ENCODE data around the gene HCFC1. TPM values are rescaled to one million over a fixed set of nuclear protein-coding genes. Genes with fewer than 3 reads are reported as not detected.

Gene HCFC1
- total and polyA plus RNA-seq, 11 donors: 11.8 to 72.6 (median 33.8) TPM

DNA sequence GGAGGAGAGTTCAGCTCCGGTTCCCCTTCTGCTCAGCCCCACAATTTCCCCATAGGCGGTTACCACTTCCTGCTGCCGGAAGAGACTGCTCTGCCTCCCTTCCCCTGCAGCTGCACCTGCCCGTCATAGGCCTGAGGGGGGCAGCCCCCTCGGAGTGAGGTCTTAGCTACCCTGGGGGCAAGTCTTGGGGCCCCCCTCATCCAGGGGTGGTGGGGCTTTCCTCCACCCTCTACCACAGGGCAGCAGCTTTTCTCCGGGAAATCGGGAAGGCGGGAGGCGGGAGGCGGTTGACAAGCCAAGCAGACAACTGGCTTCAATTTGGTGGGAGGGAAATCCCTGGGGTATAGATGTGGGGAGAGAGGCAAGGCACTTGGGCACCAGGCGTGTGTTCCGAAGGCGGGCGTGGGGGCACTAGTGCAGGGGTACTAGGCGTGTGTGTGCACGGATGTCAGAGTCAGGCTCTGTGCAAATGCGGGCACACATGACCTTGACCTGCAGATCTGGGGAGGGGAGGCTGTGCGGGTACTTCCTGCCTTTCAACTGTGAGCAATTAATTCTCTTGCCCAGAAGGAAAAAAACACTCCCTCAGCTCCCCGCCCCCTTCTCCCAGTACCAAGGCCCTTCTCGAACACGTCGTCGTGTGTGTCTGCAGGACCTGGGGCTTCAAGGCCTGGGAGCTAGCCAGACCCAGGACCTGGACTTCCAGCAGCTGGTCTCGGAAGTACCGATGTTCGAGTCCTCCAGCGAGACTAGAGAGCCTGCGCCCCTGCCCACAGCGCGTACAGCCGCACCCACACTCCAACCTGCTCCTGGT lies 44.6 kb downstream of the HCFC1 start:
- WGBS, 4 donors: 10 to 40% (median 27%) methylated on average over 26 to 31 of the region's 31 CpGs
- peak overlapping the region; percentile 22 to 82 (median 62) for H3K4me3 ChIP-seq
- H3K27me3 ChIP-seq: peaks cover 0 to 17% (median 0%) of the 10 kb centered on the region in 9 donors
- TF ChIP-seq POLR2A (IDR thresholded peaks at IDR 0.05) (no peak), CTCF (IDR thresholded peaks at IDR 0.05) (no peak)
- H3K27ac ChIP-seq: peak overlapping the region; percentile 92 to 100 (median 96)
- H3K4me1 ChIP-seq: peaks cover 0 to 65% (median 25%) of the 10 kb centered on the region in 12 donors
- H3K36me3 ChIP-seq: peaks cover 0 to 28% (median 8%) of the 10 kb centered on the region in 9 donors
- DNase-seq: peak; percentile 57 to 76 (median 66)
- intact Hi-C loops (cut with DNase I): loop anchor here in 4 of 10 donors (5.0 to 10.0 kb wide), 3 partner anchors 132 to 202 kb away; partner anchors contain the start of genes IDH3G (in 3 of the 4), SSR4 (in 3 of the 4), ABCD1 (in 1 of the 4) and BCAP31 (in 1 of the 4)
- no peaks in the 10 kb centered on the region for H3K9me3 ChIP-seq
- peak in 3 of 4 donors; percentile 0 to 28 (median 1) for ATAC-seq

DNA sequence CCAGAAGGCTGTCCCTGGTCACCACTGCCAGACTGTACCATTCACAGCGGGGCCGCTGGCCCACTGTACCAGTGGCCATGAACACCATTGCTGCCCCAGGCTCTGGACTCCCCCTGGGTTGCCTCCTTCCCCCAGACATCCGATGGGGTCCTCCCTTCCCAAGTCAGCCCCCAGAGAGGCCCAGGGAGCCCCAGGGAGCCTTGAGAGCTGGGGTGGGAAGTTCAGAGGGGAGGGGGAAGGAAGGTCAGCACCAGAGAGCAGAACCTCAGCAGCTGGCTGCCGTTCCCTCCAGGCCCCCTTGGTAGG lies 45.1 kb downstream of the HCFC1 start:
- ATAC-seq: no peak
- Histone ChIP-seq H3K4me3 (peak overlapping the region in 10 of 12 donors; percentile 17 to 82 (median 51)), H3K27me3 (peaks cover 0 to 20% (median 0%) of the 10 kb centered on the region in 9 donors), H3K27ac (peak overlapping the region; percentile 92 to 100 (median 96)), H3K4me1 (peaks cover 0 to 71% (median 25%) of the 10 kb centered on the region in 12 donors), H3K9me3 (no peaks in the 10 kb centered on the region), H3K36me3 (peaks cover 0 to 23% (median 4%) of the 10 kb centered on the region in 9 donors)
- intact Hi-C loops (cut with DNase I): loop anchor here in 4 of 10 donors (5.0 to 10.0 kb wide), 3 partner anchors 132 to 202 kb away; partner anchors contain the start of genes IDH3G (in 3 of the 4), SSR4 (in 3 of the 4), ABCD1 (in 1 of the 4) and BCAP31 (in 1 of the 4)
- TF ChIP-seq POLR2A (IDR thresholded peaks at IDR 0.05) (no peak), CTCF (IDR thresholded peaks at IDR 0.05) (no peak)
- no peak for DNase-seq
- 20 to 51% (median 37%) methylated on average over 1 to 4 of the region's 4 CpGs for WGBS, 4 donors

- intact Hi-C loops (cut with DNase I): loop anchor here in 4 of 10 donors (5.0 to 10.0 kb wide), 3 partner anchors 131 to 201 kb away; partner anchors contain the start of genes IDH3G (in 3 of the 4), SSR4 (in 3 of the 4), ABCD1 (in 1 of the 4) and BCAP31 (in 1 of the 4)
- ATAC-seq: no peak
- TF ChIP-seq CTCF (IDR thresholded peaks at IDR 0.05) (no peak), POLR2A (IDR thresholded peaks at IDR 0.05) (no peak)
Observed at GRCh38 chrX:153925739-153926551, 45.7 kb downstream of the HCFC1 start, which contains the start of gene ARHGAP4. Gene ARHGAP4 (minus strand): TSS chrX:153926264. CDS start chrX:153926202, 62 bp downstream.

More at GRCh38 chrX:153925739-153926551, 45.7 kb downstream of the HCFC1 start, which contains the start of gene ARHGAP4:
- Histone ChIP-seq H3K36me3 (peaks cover 0 to 17% (median 0%) of the 10 kb centered on the region in 9 donors), H3K4me1 (peaks cover 0 to 76% (median 26%) of the 10 kb centered on the region in 12 donors), H3K9me3 (no peaks in the 10 kb centered on the region), H3K27ac (peak within 1 kb of the TSS; percentile 92 to 100 (median 96)), H3K4me3 (peak within 1 kb of the TSS in 10 of 12 donors; percentile 57 to 82 (median 64)), H3K27me3 (peaks cover 0 to 26% (median 0%) of the 10 kb centered on the region in 9 donors)
- no peak for DNase-seq
- 12 to 48% (median 30%) methylated on average over 9 to 59 of the region's 59 CpGs for WGBS, 4 donors
